ENCODE data around the gene ATG7.
A peak's percentile ranks its signal among the peaks of the same experiment; 100 is the strongest.

ATG7 gene

DNA sequence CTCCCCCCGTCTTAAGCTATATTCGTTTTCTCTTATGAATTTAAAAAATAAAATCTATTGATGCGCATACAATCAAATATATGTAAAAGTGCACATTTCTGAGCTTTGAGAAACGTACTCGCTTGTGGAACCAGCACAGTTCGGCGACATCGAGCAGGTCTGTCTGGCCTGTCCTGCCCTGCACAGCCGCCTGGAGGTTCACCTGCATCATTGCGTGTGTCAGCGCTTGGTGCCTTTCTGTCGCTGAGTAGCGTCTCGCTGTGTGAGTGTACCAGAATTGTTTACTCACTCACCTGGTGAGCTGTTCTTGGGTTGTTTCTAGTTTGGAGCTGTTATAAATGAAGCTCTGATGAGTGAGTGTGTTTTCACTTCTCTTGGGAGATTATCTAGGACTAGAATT, 267.5 kb downstream of the ATG7 start:
- H3K36me3 Mint-ChIP-seq (ENCODE audit: low read depth), result no peaks in the 10 kb centered on the region
- H3K27me3 Mint-ChIP-seq, result no peaks in the 10 kb centered on the region
- H3K9me3 Mint-ChIP-seq, result no peaks in the 10 kb centered on the region
- DNase-seq (no peak), ATAC-seq (no peak)
- no peaks in the 10 kb centered on the region for H3K4me1 Mint-ChIP-seq
- no peak overlapping the region for H3K27ac Mint-ChIP-seq
- no peak overlapping the region for H3K4me3 Mint-ChIP-seq

DNA sequence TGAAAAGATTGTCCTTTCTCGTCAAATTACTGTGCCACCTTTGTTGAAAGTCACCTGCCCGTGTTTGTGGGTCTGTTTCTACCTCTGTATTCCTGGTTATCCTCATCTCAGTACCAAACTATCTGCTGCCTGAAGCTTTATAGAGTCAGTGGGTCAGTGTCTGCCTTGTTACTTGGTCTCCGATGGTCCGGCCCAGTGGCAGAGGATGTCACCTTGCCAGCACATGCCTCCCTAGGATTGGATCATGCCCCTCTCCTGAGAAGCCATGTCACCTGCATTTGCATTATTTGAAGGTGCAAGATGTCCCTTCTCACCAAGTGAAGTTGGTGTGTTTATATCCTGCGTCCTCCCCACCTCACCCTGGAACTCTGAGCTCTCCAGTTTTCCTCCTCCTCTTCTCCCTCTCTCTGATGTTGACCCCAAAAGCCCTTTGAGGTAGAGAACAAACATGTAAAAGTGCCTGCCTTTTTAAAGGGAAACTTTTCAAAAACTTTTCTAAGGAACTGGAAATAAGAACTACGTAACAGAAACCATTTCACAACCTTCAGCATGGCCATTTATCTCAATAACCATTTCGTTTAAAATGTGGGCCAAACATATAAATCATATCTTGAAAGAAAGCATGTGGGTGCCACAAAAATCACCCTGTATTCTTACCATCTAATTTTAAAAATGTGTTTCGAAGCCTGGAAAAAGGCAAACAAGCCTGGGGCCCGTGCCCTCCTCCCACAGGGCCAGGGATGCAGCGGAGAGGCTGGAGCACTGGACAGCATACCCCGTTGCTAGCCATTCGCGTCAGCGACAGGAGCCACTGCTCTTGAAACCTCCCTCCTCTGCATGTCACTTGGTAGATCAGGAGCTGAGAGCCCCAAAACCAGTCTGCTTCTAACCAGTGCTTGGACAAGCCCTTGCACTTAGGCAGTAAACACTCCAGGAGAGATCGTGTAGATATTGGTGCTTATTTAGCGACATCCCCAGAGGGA, 269.4 kb downstream of the ATG7 start:
- Mint-ChIP-seq H3K27ac (no peak overlapping the region), H3K4me3 (no peak overlapping the region), H3K27me3 (no peaks in the 10 kb centered on the region), H3K36me3 (ENCODE audit: low read depth) (peaks cover 1% of the 10 kb centered on the region), H3K4me1 (no peaks in the 10 kb centered on the region), H3K9me3 (no peaks in the 10 kb centered on the region)
- ATAC-seq (no peak), DNase-seq (no peak)

DNA sequence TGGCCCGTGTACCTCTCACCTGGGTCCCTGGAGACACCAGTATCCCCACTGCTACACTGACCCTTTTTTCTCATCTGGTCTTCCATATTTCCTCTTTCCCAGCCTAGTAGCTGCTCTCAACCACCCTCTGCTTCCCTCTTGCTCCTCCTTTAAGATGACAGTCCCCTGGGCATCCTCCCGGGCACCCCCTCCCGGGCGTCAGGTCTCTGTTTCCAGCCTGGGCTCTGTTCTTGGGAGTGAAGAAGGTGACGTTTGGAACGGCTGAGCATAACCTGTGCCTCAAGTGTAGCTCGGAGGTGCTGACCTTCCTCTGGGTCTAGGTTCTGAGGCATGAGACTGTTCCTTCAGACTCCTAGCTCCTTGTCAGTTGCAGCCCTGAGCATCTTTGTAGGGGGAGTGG, 270.4 kb downstream of the ATG7 start:
- no peak for ATAC-seq
- no peak for DNase-seq
- Mint-ChIP-seq H3K36me3 (ENCODE audit: low read depth) (peaks cover 8% of the 10 kb centered on the region), H3K9me3 (peaks cover 3% of the 10 kb centered on the region), H3K27ac (no peak overlapping the region), H3K4me3 (no peak overlapping the region), H3K4me1 (peaks cover 3% of the 10 kb centered on the region), H3K27me3 (no peaks in the 10 kb centered on the region)

DNA sequence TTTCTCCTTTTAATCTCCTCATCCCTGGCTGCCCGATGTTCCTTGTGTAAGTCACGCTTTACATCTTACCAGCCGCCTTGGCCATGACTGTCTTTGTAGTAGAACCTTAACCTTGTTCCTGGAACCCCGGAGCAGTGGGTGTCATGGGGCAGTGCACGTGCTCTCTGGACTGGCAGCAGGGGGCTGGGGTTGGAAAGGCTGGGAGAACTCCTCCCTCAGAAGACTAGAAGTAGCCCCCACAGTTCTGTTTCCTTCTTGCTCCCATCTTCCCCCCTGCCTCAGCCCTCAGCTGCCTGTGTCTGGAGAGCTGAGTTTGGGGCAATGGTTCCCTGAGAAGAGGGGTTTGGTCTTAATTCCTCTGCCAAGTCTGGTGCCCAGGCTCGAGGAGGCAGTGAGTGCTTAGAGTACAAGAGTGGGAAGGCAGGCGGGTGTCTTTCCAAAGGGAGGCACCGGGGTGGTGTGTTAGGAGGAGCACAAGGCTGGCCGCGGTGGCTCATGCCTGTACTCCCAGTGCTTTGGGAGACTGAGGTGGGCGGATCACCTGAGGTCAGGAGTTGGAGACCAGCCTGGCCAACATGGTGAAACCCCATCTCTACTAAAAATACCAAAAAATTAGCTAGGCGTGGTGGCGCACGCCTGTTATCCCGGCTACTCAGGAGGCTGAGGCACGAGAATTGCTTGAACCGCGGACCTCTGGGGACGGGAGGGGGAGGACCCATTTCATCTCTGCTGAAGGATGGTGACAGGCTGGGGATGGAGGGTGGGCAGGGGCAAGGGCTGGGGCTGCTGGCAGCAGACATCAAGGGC, 271.1 kb downstream of the ATG7 start:
- Mint-ChIP-seq H3K27me3 (no peaks in the 10 kb centered on the region), H3K36me3 (ENCODE audit: low read depth) (peaks cover 10% of the 10 kb centered on the region), H3K4me1 (peaks cover 5% of the 10 kb centered on the region), H3K9me3 (peaks cover 5% of the 10 kb centered on the region), H3K27ac (no peak overlapping the region), H3K4me3 (no peak overlapping the region)
- ATAC-seq, result no peak
- no peak for DNase-seq

DNA sequence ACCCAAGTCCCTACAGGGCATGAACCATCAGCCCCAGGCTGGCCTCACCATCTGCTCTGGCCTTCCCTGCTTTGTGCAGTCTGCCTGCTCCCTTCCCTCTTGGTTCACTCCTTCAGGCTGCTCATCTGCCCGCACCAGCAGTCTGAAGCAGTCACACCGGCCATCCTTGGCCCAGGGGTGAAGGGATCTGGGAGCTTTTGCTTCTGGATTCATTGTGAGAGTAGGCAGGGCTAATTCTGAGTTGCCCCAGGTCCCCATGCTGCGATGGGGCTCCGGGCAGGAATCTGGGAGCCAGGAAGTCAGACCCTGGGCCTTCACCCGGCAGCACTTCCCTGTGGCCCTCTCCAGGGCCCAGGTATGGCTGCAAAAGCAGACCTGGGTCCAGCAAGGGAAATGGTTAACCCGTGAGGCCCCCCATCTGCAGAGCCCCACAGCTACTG, 271.8 kb downstream of the ATG7 start:
- no peaks in the 10 kb centered on the region for H3K27me3 Mint-ChIP-seq
- H3K4me1 Mint-ChIP-seq, result peaks cover 5% of the 10 kb centered on the region
- peaks cover 5% of the 10 kb centered on the region for H3K9me3 Mint-ChIP-seq
- no peak for DNase-seq
- no peak for ATAC-seq
- no peak overlapping the region for H3K27ac Mint-ChIP-seq
- H3K4me3 Mint-ChIP-seq, result no peak overlapping the region
- peaks cover 10% of the 10 kb centered on the region for H3K36me3 Mint-ChIP-seq (ENCODE audit: low read depth)

DNA sequence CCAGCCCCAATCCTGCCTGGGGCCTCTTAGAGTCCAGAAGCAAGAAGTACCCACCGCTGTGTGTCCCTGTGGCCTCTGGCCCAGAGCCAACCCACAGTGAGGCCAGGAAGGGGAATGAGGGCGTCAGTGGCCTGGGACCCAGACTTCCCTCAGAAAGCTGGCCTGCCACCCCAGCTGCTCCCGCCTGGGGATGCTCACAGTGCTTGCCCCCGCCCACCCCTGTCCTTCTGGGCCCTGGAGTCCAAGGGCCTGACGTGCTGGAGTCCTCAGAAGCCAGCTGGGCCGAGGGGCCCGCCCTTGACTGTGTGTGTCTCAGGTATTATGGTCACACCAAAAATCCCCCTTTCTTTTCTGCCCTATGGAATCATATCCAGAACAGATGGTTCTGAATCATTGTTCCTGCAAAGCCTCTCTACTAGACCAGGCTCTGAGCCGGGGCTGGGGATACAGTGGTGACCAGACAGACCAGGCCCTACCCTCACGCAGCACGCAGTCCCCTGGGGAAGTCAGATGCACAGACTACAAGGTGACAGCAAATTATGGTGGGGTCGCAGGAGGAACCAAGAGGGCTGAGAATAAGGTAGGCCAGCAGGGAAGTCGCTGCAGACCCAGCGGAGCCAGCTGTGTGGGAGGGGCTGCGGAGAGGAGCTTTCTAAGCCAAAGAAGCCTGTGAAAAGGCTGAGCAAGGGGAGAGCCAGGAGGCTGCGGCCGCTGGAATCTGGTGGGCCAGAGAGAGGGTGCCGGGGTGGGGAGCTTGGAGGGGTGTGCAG, 272.4 kb downstream of the ATG7 start:
- DNase-seq (no peak), ATAC-seq (no peak)
- Mint-ChIP-seq H3K27me3 (no peaks in the 10 kb centered on the region), H3K4me3 (no peak overlapping the region), H3K9me3 (peaks cover 9% of the 10 kb centered on the region), H3K4me1 (peaks cover 5% of the 10 kb centered on the region), H3K27ac (no peak overlapping the region), H3K36me3 (ENCODE audit: low read depth) (peaks cover 10% of the 10 kb centered on the region)

DNA sequence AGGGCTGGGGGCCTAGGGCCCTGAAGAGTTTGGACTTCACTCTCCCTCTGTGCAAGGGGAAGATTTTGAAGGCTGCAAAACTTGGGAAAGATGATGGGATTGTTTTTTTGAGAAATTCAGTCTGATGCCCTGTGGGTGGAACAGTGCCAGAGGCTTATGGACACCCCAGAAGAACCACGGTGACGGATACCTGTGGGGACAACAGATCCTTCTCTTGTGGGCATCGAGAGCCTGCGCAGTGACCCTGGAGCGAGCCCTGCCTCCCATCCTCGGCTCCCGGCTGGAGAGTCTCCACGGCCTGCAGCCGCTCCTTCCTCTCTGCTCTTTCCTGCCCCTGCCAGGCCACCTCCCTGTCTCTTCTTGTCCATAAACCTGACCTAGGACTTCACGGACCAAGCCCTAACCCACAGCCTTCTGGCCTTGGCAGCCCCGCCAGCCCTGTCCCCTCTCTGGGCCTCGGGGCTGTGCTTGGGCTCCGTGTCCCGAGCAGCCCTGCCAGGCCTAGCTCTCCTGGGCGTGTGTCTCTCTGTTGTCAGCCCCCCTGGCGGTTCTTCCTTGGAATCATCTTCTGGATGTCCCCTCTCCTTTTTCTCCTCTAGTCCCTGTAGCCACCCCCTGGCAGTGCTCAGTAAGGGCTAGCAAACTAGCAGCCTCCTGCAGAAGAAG, 273.1 kb downstream of the ATG7 start:
- DNase-seq, result no peak
- ATAC-seq, result no peak
- Mint-ChIP-seq H3K9me3 (peaks cover 10% of the 10 kb centered on the region), H3K36me3 (ENCODE audit: low read depth) (peaks cover 15% of the 10 kb centered on the region), H3K4me3 (no peak overlapping the region), H3K4me1 (peaks cover 5% of the 10 kb centered on the region), H3K27ac (no peak overlapping the region), H3K27me3 (no peaks in the 10 kb centered on the region)

DNA sequence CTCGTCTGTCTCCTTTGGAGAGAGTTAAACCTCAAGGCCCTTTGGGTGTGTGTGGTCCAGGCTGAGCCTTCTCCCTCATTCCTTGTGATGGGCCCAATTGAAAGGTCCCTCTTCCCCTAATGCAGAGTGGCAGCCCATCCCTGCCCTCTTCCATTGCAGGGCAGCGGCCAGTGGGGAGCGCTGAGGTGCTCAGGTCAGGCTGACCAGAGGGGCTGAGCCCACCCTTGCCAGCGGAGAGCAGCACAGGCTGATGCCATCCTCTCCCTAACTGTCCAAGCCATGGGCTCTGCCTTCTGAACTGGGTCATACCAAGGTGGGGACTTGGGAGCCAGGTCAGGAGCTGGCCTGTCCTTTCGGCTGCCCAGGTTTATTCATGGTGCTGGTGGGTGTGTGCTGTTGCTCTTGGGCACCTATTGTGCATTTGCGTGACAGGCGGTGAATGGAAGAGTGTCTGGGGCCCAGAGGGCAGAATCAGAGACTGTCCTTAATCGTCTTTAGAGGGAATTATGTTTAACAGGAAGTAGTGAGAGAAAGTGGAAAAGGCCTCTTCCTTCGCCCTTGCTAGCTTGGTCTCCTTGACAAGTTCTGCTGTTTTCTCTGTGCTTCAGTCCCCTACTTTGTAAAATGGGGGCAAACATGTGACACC, 274.6 kb downstream of the ATG7 start:
- Mint-ChIP-seq H3K36me3 (ENCODE audit: low read depth) (peaks cover 23% of the 10 kb centered on the region), H3K27me3 (no peaks in the 10 kb centered on the region), H3K4me3 (no peak overlapping the region), H3K9me3 (peaks cover 10% of the 10 kb centered on the region), H3K27ac (peak overlapping the region; percentile 33), H3K4me1 (peaks cover 5% of the 10 kb centered on the region)
- DNase-seq (no peak), ATAC-seq (no peak)

DNA sequence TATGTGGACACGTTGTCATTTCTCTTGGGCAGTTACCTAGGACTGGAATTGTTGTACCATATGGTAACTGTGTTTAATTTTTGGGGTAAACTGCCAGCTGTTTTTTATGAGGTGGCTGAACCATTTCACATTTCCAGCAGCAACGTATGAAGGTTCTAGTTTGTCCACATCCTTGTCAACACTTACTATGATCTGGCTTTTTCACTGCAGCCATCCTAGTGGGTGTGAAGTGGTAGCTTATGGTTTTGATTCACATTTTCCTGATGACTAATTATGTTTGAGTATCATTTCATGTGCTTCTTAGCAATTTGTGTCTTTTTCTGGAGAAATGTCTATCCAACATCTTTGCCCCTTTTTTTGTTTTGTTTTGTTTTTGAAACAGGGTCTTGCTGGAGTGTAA, 275.3 kb downstream of the ATG7 start:
- H3K27me3 Mint-ChIP-seq, result no peaks in the 10 kb centered on the region
- no peak for DNase-seq
- peaks cover 5% of the 10 kb centered on the region for H3K4me1 Mint-ChIP-seq
- H3K4me3 Mint-ChIP-seq, result no peak overlapping the region
- no peak overlapping the region for H3K27ac Mint-ChIP-seq
- H3K36me3 Mint-ChIP-seq (ENCODE audit: low read depth), result peaks cover 26% of the 10 kb centered on the region
- H3K9me3 Mint-ChIP-seq, result peaks cover 10% of the 10 kb centered on the region
- peak; percentile 56 for ATAC-seq

DNA sequence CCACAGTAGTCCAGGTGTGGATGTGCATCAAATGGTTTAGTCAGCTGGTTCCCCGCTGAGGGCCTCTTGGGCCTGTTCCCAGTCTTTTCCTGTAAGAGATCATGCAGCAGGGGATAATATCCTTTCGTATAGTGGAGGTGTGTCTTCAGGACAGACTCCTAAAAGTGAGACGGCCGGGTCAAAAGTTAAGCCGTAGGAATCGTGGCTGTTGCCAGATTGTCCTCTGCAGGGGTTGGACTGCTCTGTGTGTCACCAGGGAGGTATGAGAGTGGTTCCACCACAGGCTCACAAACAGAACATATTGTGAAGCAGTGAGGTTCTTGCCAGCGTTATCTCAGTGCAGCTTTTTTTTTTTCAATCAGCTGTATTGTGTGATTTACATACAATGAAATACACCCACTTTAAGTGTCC, 276.5 kb downstream of the ATG7 start:
- Mint-ChIP-seq H3K27ac (peak overlapping the region; percentile 4), H3K27me3 (no peaks in the 10 kb centered on the region), H3K4me3 (no peak overlapping the region), H3K36me3 (ENCODE audit: low read depth) (peaks cover 27% of the 10 kb centered on the region), H3K4me1 (peaks cover 5% of the 10 kb centered on the region), H3K9me3 (peaks cover 10% of the 10 kb centered on the region)
- no peak for DNase-seq
- ATAC-seq, result no peak

DNA sequence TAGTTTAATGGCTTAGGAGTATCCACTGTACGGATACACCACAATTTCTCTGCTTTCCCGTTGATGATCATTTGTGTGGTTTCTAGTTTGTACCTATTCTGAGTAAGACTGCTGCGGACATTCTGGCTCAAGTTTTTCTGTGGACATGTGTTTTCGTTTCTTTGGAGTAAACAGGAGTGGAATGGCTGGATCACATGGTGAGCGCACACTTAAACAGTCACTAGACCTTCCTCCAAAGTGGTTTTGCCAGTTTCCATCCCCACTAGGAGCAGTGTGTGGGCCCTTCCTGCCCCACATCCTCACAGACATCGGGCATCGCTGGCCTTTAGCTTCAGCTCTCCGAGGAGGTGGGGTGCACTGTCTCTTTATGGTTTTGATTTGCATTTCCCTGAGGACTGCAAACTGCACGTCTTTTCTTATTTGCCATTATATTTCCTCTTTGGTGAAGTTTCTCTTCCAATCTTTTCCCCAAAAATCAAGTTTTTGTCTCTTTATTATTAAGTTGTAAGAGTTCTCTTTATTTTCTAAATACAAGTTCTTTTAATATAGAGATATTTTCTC, 277.5 kb downstream of the ATG7 start:
- no peak for ATAC-seq
- no peaks in the 10 kb centered on the region for H3K27me3 Mint-ChIP-seq
- no peak overlapping the region for H3K27ac Mint-ChIP-seq
- no peak overlapping the region for H3K4me3 Mint-ChIP-seq
- H3K4me1 Mint-ChIP-seq, result peaks cover 5% of the 10 kb centered on the region
- H3K36me3 Mint-ChIP-seq (ENCODE audit: low read depth), result peaks cover 27% of the 10 kb centered on the region
- peaks cover 10% of the 10 kb centered on the region for H3K9me3 Mint-ChIP-seq
- no peak for DNase-seq

DNA sequence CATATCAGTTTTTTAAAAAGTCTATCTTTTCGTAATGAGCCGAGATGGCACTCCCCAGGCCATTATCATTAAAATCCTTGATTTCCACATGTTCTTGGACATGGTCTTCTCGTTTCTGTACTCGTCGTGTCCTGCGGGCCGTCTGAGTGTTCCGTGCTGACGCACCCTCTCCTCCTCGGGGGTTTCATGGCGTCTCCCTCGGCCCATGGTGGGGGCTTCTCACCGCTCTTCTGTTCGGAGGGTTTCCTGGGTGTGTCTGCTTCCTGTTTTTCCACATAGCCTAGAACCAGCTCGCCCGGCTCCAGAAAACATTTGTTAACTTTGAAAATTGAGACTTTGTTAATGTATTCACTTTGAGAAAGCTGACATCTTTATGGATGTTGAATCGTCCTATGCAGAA, 278.8 kb downstream of the ATG7 start:
- no peaks in the 10 kb centered on the region for H3K27me3 Mint-ChIP-seq
- H3K4me3 Mint-ChIP-seq, result no peak overlapping the region
- DNase-seq, result no peak
- ATAC-seq, result no peak
- H3K9me3 Mint-ChIP-seq, result peaks cover 10% of the 10 kb centered on the region
- H3K4me1 Mint-ChIP-seq, result peaks cover 5% of the 10 kb centered on the region
- peaks cover 27% of the 10 kb centered on the region for H3K36me3 Mint-ChIP-seq (ENCODE audit: low read depth)
- H3K27ac Mint-ChIP-seq, result no peak overlapping the region

Measured in activated naive CD8-positive, alpha-beta T cell treated with anti-CD3 and anti-CD28 coated beads, Interleukin-2, amount 50 U/mL, for 24 hours (primary cell).